ENCODE data around the gene PLA2G4E.

The PLA2G4E gene

DNA sequence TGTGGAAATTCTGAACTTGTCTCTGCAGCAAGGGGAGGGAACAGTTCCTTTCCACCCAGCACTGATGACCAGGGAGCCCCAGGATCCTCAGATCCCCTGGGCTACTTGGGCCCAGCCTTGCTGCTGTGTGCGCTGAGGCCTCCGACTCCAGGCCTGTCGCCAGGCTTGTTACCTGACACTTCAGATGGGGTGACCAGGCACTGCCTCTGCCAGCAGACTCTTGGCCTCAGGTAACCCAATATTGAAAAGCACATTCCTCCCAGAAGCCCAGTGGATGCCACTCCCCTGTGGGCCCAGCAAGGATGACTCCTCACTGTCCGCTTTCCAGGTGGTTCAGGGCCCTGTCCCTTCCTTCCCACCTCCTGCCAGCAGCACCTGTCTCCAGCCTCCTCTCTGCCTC, 3.5 kb upstream of the PLA2G4E start:
- TF ChIP-seq, protein P1, sequence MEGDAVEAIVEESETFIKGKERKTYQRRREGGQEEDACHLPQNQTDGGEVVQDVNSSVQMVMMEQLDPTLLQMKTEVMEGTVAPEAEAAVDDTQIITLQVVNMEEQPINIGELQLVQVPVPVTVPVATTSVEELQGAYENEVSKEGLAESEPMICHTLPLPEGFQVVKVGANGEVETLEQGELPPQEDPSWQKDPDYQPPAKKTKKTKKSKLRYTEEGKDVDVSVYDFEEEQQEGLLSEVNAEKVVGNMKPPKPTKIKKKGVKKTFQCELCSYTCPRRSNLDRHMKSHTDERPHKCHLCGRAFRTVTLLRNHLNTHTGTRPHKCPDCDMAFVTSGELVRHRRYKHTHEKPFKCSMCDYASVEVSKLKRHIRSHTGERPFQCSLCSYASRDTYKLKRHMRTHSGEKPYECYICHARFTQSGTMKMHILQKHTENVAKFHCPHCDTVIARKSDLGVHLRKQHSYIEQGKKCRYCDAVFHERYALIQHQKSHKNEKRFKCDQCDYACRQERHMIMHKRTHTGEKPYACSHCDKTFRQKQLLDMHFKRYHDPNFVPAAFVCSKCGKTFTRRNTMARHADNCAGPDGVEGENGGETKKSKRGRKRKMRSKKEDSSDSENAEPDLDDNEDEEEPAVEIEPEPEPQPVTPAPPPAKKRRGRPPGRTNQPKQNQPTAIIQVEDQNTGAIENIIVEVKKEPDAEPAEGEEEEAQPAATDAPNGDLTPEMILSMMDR (IDR thresholded peaks at IDR 0.05; ENCODE audit: low read depth, low read length) = no peak

DNA sequence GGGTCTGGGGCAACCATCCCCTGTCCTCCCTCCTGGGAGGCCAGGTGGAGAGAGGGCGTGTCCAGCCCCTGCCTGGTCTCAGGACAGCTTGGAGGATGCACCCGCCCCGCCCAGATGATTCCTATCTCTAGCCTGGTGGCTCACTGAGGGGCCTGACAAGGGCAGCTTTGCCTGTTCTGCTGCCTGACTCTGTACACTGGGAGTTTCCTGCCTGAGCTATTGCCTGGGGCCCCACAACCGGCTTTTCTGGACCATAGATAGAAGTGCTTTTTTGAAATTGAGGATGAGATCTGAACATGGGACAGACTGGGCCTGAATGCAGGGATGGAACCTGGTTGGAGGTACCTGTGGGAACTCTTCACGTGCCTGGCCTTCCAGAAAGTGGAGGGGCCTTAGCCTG, 751 bp upstream of the PLA2G4E start:
- DNase-seq (ENCODE audit: low read depth, low spot score) = no peak
- TF ChIP-seq, protein P1 (IDR thresholded peaks at IDR 0.05; ENCODE audit: low read depth, low read length) = no peak
- in situ Hi-C loops (cut with HindIII; ENCODE audit: low sequenced_read_pairs) = no loop called here
- no peak overlapping the region for H3K4me3 ChIP-seq (ENCODE audit: low read depth, low read length)

More for the DNA sequence above, 3.5 kb upstream of the PLA2G4E start:
- no peak overlapping the region for H3K4me3 ChIP-seq (ENCODE audit: low read depth, low read length)
- no peak for DNase-seq (ENCODE audit: low read depth, low spot score)
- in situ Hi-C loops (cut with HindIII; ENCODE audit: low sequenced_read_pairs) = no loop called here

DNA sequence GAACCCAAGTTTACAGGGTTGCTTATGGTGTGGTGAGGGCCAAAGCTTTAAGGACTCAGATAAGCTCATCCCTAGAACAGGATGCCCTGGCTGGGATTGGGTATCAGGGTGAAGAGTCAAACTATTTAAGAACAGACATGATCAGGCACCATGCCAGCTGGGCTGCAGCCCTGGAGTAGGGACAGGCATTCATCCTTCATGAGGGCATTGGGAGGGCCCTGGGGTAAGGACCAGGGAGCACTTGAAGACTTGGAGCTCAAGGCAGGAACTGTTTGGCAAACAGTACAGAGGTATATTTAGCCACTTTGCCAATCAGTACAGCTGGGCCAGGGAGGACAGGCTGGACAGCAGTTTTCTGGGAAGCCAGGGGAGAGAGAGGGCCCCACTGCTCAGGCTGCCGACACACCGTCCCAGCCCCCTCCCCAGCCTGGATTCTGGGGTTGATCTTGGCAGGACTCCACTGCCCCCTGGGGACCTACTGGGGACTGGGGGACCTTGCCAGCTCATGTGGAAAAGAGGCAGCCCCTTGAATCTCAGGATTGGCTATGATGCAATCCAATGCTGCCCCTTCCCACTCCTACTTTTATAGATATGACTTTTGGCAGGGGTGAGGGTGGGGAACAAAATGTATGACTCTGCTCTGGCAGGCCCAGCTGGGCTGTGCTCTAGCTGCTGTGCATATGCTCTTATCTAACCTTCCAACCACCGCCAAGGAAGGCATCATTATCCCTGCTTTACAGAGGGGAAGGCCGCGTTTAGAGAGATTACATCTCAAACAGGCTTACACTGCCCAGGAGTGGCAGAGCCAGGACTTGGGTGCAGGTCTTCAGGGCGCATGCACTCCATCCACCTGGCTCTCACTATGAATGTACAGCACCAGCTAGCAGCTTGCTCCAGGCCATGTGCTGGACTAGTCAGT, 2.3 kb downstream of the PLA2G4E start:
- in situ Hi-C loops (cut with HindIII; ENCODE audit: low sequenced_read_pairs) = no loop called here
- TF ChIP-seq, protein P1 (IDR thresholded peaks at IDR 0.05; ENCODE audit: low read depth, low read length) = no peak
- H3K4me3 ChIP-seq (ENCODE audit: low read depth, low read length) = no peak overlapping the region
- no peak for DNase-seq (ENCODE audit: low read depth, low spot score)

DNA sequence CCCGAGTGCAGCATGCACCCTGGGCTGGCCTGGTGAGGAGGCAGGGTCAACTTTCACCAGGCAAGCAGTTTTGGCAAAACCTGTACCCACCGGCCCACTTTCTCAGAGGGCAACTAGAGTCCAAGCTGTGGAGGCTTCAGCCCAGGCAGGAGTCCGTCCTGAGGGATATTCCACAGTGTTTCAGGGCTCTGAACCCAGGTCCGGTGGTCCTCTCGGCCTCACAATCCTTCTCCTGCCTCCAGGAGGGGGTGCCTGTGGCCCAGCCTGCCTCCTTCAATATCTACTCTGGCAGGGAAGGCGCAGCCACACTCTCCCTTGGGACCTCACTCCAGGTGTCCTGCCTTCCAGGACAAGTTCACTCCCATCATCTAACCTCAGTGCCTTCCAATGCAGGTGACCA, 3.9 kb downstream of the PLA2G4E start:
- no peak overlapping the region for H3K4me3 ChIP-seq (ENCODE audit: low read depth, low read length)
- TF ChIP-seq, protein P1 (IDR thresholded peaks at IDR 0.05; ENCODE audit: low read depth, low read length) = no peak
- DNase-seq (ENCODE audit: low read depth, low spot score) = no peak
- in situ Hi-C loops (cut with HindIII; ENCODE audit: low sequenced_read_pairs) = no loop called here

DNA sequence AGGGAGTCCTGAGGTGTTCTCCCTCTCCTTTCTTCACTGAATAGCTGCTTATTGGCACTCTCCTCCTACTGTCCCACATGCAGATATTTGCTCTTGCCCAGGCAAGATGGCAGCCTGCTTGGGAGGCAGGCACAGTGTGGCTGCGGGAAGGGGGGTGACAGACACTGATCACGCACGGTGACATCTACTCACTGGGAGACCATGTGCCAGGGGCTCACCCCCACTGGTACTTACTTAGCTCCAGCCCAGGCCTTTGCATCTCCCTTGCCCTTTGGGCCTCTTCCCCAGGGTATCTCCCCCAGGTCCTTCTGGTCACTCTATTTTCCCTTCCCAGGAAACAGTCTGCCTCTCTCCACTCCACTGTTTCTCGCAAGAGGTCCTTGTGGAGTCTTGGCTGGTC, 6.4 kb downstream of the PLA2G4E start:
- in situ Hi-C loops (cut with HindIII; ENCODE audit: low sequenced_read_pairs) = no loop called here
- TF ChIP-seq, protein P1 (IDR thresholded peaks at IDR 0.05; ENCODE audit: low read depth, low read length) = no peak
- no peak overlapping the region for H3K4me3 ChIP-seq (ENCODE audit: low read depth, low read length)
- no peak for DNase-seq (ENCODE audit: low read depth, low spot score)

DNA sequence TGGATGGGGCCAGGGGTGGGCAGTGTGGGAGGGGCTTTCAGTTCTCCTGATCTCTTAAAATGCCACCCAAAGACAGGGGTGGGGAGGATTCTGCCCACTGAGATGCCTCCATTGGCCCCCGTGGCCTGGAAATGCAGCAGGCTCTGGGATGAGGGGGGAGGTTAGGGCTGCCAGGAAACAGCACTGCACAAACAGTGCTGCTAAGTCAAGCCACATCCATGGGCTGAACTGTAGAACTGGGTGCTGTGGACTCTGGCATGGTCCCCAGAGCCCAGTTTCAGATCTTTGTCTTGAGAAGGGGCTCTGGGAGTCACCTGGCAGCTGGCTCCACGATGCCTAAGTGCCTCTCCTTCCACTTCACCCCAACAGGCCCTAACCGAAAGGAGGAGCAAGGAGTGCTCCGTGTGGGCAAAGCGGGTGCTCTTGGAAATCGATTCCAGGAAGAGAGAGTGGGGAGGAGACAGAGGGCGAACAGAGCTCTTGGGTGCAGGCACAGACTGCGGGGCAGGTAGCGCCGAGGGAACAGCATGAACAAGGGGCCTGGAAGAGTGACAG, 7.8 kb downstream of the PLA2G4E start:
- no peak overlapping the region for H3K4me3 ChIP-seq (ENCODE audit: low read depth, low read length)
- TF ChIP-seq, protein P1 (IDR thresholded peaks at IDR 0.05; ENCODE audit: low read depth, low read length) = no peak
- in situ Hi-C loops (cut with HindIII; ENCODE audit: low sequenced_read_pairs) = no loop called here
- DNase-seq (ENCODE audit: low read depth, low spot score) = no peak
